SK-N-MC (cell line): ENCODE measurements around the gene ASB2.

Source experiments
- EZH2 ChIP-seq: fragments of 200-600 bp; sonication (generic); IDR thresholded peaks from one replicate; pipeline ENCODE4 v1.6.1; 2017; ENCODE audit warnings: antibody characterized with exemption
- POLR2AphosphoS5 ChIP-seq: IDR thresholded peaks from 2 replicates; pipeline ENCODE4 v1.6.1; 2012; ENCODE audit warnings: mild to moderate bottlenecking, low read depth, low read length, borderline replicate concordance

- no peak for TF ChIP-seq EZH2
- TF ChIP-seq POLR2AphosphoS5, result no peak
Measured at GRCh38 chr14:93954516-93954830, 21.9 kb downstream of the ASB2 start.
